ENCODE data around the gene SARS1.

Gene SARS1

GRCh38 chr1:109255097-109255651 lies 41.5 kb downstream of the SARS1 start:
- no peak overlapping the region for H3K27ac ChIP-seq (ENCODE audit: low read depth, low read length)
- no peaks in the 10 kb centered on the region for H3K27me3 ChIP-seq (ENCODE audit: control insufficient read depth in 1 of 2, insufficient read depth in 2 of 2, low read length in 2 of 2)
- no peak overlapping the region for H3K4me3 ChIP-seq (ENCODE audit: low read depth in 1 of 2, low read length in 2 of 2)
- H3K9me3 ChIP-seq (ENCODE audit: control insufficient read depth in 1 of 2, low read length in 2 of 2) = no peaks in the 10 kb centered on the region
- H3K9ac ChIP-seq (ENCODE audit: low read depth in 1 of 2, low read length in 2 of 2) = no peak overlapping the region
- H3K36me3 ChIP-seq (ENCODE audit: control insufficient read depth in 1 of 2, insufficient read depth in 2 of 2, low read length in 2 of 2) = peaks cover 0 to 5% of the 10 kb centered on the region in 2 donors
- peaks cover 10 to 20% of the 10 kb centered on the region in 2 donors for H3K4me1 ChIP-seq (ENCODE audit: control insufficient read depth in 1 of 2, insufficient read depth in 2 of 2, low read length in 2 of 2)

DNA sequence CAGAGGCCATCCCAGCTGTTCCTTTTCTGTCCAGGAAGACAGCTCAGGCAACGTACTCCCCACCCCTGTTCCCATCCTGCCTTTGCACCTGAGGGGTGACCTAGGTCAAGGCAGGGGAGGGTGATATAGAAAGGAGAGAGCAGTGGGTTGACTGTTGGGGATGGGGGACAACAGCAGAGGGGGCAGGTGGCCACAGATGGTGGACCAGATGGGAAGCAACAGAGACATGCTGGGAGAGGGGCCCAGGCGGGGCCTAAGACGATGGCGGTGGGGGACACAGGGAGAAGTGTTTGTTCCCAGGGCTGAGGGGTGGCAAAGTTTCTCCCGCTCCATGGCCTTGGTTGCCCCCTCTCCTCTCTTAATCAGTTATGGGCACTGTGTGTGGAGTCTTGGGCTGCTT lies 42.0 kb downstream of the SARS1 start:
- Histone ChIP-seq H3K9me3 (ENCODE audit: control insufficient read depth in 1 of 2, low read length in 2 of 2) (no peaks in the 10 kb centered on the region), H3K9ac (ENCODE audit: low read depth in 1 of 2, low read length in 2 of 2) (no peak overlapping the region), H3K27me3 (ENCODE audit: control insufficient read depth in 1 of 2, insufficient read depth in 2 of 2, low read length in 2 of 2) (no peaks in the 10 kb centered on the region), H3K36me3 (ENCODE audit: control insufficient read depth in 1 of 2, insufficient read depth in 2 of 2, low read length in 2 of 2) (peaks cover 0 to 5% of the 10 kb centered on the region in 2 donors), H3K4me1 (ENCODE audit: control insufficient read depth in 1 of 2, insufficient read depth in 2 of 2, low read length in 2 of 2) (peaks cover 10 to 20% of the 10 kb centered on the region in 2 donors), H3K27ac (ENCODE audit: low read depth, low read length) (no peak overlapping the region), H3K4me3 (ENCODE audit: low read depth in 1 of 2, low read length in 2 of 2) (no peak overlapping the region)

- no peak overlapping the region for H3K9ac ChIP-seq (ENCODE audit: low read depth in 1 of 2, low read length in 2 of 2)
These were observed 42.4 kb downstream of the SARS1 start for GRCh38 chr1:109256085-109256484.

DNA sequence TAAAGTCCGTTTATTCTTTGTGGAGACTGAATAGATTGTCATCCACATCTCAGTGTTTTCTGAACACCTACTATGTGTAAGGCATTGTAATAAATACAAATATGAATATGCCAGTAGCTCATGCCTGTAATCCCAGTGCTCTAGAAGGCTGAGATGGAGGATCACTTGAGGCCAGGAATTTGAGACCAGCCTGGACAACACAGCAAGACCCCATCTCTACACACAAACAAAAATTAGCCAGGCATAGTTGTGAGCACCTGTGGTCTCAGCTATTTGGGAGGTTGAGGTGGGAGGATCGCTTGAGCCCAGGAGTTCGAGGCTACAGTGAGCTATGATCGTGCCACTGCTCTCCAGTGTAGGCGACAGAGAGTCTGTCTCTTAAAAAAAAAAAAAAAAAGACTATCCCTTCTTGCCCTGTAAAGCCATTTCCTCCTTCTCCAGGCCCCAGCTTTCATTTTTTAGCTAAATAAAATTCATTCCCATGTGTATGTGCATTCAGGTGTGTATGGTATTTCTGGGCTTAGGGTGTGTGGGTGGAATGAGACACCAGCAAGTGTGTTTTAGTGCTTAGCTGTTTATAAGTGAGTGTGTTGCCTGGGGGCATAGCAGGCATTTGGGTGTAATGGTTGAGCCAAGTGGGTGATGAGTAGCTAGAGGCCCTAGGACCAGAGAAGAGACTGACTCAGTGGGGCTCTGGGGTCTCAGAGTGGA lies 43.4 kb downstream of the SARS1 start:
- Histone ChIP-seq H3K4me3 (ENCODE audit: low read depth in 1 of 2, low read length in 2 of 2) (no peak overlapping the region), H3K9ac (ENCODE audit: low read depth in 1 of 2, low read length in 2 of 2) (no peak overlapping the region), H3K9me3 (ENCODE audit: control insufficient read depth in 1 of 2, low read length in 2 of 2) (no peaks in the 10 kb centered on the region), H3K36me3 (ENCODE audit: control insufficient read depth in 1 of 2, insufficient read depth in 2 of 2, low read length in 2 of 2) (peaks cover 0 to 5% of the 10 kb centered on the region in 2 donors), H3K4me1 (ENCODE audit: control insufficient read depth in 1 of 2, insufficient read depth in 2 of 2, low read length in 2 of 2) (peaks cover 10 to 20% of the 10 kb centered on the region in 2 donors), H3K27ac (ENCODE audit: low read depth, low read length) (no peak overlapping the region), H3K27me3 (ENCODE audit: control insufficient read depth in 1 of 2, insufficient read depth in 2 of 2, low read length in 2 of 2) (no peaks in the 10 kb centered on the region)

More at GRCh38 chr1:109256085-109256484, 42.4 kb downstream of the SARS1 start:
- Histone ChIP-seq H3K27me3 (ENCODE audit: control insufficient read depth in 1 of 2, insufficient read depth in 2 of 2, low read length in 2 of 2) (no peaks in the 10 kb centered on the region), H3K27ac (ENCODE audit: low read depth, low read length) (no peak overlapping the region), H3K4me3 (ENCODE audit: low read depth in 1 of 2, low read length in 2 of 2) (no peak overlapping the region), H3K9me3 (ENCODE audit: control insufficient read depth in 1 of 2, low read length in 2 of 2) (no peaks in the 10 kb centered on the region), H3K4me1 (ENCODE audit: control insufficient read depth in 1 of 2, insufficient read depth in 2 of 2, low read length in 2 of 2) (peaks cover 10 to 20% of the 10 kb centered on the region in 2 donors), H3K36me3 (ENCODE audit: control insufficient read depth in 1 of 2, insufficient read depth in 2 of 2, low read length in 2 of 2) (peaks cover 0 to 5% of the 10 kb centered on the region in 2 donors)

DNA sequence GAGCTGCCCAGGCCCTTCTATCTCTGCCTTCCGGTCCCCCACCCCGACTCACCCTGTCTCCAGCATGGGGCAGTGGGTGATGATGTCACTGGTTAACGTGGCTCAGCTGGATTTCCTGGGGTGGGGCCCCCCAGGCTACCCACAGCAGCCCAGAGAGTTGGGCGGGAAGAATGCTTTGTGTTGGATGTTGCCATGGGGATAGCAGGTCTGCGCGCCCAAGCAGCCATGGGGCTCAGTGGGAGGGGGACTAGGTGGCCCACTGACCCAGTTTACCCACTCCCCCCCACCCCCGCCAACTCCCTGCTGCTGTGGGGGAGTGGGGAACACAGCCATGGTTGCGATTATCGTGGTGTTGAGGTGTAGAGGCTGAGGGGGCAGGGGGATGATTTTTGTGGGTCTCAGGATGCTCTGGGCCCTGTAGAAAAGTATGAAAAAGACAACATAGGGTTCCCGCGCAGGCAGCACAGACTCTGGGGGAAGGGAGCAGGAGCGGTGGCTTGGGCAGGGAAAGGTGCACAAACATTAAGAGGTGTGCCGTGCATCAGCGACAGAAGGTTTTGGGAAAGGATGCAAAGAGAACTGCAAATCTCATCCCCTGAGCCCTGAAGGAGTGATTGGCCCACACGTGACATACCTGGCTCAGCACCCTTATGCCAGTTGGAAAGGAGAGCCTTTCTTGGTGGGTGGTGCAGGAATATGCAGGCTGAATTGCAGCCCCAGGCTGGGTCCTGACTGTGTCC lies 44.1 kb downstream of the SARS1 start:
- Histone ChIP-seq H3K9me3 (ENCODE audit: control insufficient read depth in 1 of 2, low read length in 2 of 2) (no peaks in the 10 kb centered on the region), H3K27ac (ENCODE audit: low read depth, low read length) (no peak overlapping the region), H3K9ac (ENCODE audit: low read depth in 1 of 2, low read length in 2 of 2) (no peak overlapping the region), H3K27me3 (ENCODE audit: control insufficient read depth in 1 of 2, insufficient read depth in 2 of 2, low read length in 2 of 2) (no peaks in the 10 kb centered on the region), H3K4me3 (ENCODE audit: low read depth in 1 of 2, low read length in 2 of 2) (no peak overlapping the region), H3K4me1 (ENCODE audit: control insufficient read depth in 1 of 2, insufficient read depth in 2 of 2, low read length in 2 of 2) (peaks cover 10 to 20% of the 10 kb centered on the region in 2 donors), H3K36me3 (ENCODE audit: control insufficient read depth in 1 of 2, insufficient read depth in 2 of 2, low read length in 2 of 2) (peaks cover 0 to 5% of the 10 kb centered on the region in 2 donors)

DNA sequence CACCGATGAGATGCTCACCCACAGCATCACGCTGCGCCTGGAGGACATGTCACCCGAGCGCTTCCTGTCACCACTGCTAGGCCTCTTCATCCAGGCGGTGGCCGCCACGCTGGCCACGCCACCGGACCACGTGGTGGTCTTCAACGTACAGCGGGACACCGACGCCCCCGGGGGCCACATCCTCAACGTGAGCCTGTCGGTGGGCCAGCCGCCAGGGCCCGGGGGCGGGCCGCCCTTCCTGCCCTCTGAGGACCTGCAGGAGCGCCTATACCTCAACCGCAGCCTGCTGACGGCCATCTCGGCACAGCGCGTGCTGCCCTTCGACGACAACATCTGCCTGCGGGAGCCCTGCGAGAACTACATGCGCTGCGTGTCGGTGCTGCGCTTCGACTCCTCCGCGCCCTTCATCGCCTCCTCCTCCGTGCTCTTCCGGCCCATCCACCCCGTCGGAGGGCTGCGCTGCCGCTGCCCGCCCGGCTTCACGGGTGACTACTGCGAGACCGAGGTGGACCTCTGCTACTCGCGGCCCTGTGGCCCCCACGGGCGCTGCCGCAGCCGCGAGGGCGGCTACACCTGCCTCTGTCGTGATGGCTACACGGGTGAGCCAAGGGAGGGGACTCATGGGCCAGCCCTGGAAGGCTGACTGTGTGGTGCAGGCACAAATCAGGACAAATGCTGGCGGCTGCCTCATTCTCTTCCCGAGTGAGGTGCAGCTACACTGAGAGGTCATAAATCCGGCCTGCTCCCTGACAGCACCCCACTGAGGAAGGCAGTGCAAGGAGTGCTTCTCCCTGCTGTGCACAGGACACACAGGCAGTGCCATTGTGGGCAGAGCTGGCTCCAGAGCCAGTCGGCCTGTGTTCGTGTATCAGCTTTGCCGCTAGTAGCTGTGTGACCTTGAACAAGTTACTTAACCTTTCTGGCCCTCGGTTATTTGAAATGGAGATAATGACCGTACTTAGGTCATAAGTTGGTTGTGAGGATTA lies 45.1 kb downstream of the SARS1 start:
- Histone ChIP-seq H3K4me3 (ENCODE audit: low read depth in 1 of 2, low read length in 2 of 2) (no peak overlapping the region), H3K4me1 (ENCODE audit: control insufficient read depth in 1 of 2, insufficient read depth in 2 of 2, low read length in 2 of 2) (peaks cover 10 to 18% of the 10 kb centered on the region in 2 donors), H3K9ac (ENCODE audit: low read depth in 1 of 2, low read length in 2 of 2) (no peak overlapping the region)

GRCh38 chr1:109259674-109260557 lies 46.2 kb downstream of the SARS1 start:
- no peak overlapping the region for H3K9ac ChIP-seq (ENCODE audit: low read depth in 1 of 2, low read length in 2 of 2)
- no peaks in the 10 kb centered on the region for H3K9me3 ChIP-seq (ENCODE audit: control insufficient read depth in 1 of 2, low read length in 2 of 2)
- H3K4me1 ChIP-seq (ENCODE audit: control insufficient read depth in 1 of 2, insufficient read depth in 2 of 2, low read length in 2 of 2) = peaks cover 6 to 7% of the 10 kb centered on the region in 2 donors
- peaks cover 0 to 5% of the 10 kb centered on the region in 2 donors for H3K36me3 ChIP-seq (ENCODE audit: control insufficient read depth in 1 of 2, insufficient read depth in 2 of 2, low read length in 2 of 2)
- H3K4me3 ChIP-seq (ENCODE audit: low read depth in 1 of 2, low read length in 2 of 2) = no peak overlapping the region
- H3K27me3 ChIP-seq (ENCODE audit: control insufficient read depth in 1 of 2, insufficient read depth in 2 of 2, low read length in 2 of 2) = no peaks in the 10 kb centered on the region
- H3K27ac ChIP-seq (ENCODE audit: low read depth, low read length) = no peak overlapping the region

More for the DNA sequence above, 45.1 kb downstream of the SARS1 start:
- Histone ChIP-seq H3K27ac (ENCODE audit: low read depth, low read length) (no peak overlapping the region), H3K9me3 (ENCODE audit: control insufficient read depth in 1 of 2, low read length in 2 of 2) (no peaks in the 10 kb centered on the region), H3K27me3 (ENCODE audit: control insufficient read depth in 1 of 2, insufficient read depth in 2 of 2, low read length in 2 of 2) (no peaks in the 10 kb centered on the region), H3K36me3 (ENCODE audit: control insufficient read depth in 1 of 2, insufficient read depth in 2 of 2, low read length in 2 of 2) (peaks cover 0 to 5% of the 10 kb centered on the region in 2 donors)

- H3K27ac ChIP-seq (ENCODE audit: low read depth, low read length) = no peak overlapping the region
- H3K9me3 ChIP-seq (ENCODE audit: control insufficient read depth in 1 of 2, low read length in 2 of 2) = no peaks in the 10 kb centered on the region
- no peaks in the 10 kb centered on the region for H3K27me3 ChIP-seq (ENCODE audit: control insufficient read depth in 1 of 2, insufficient read depth in 2 of 2, low read length in 2 of 2)
- H3K4me3 ChIP-seq (ENCODE audit: low read depth in 1 of 2, low read length in 2 of 2) = no peak overlapping the region
- H3K4me1 ChIP-seq (ENCODE audit: control insufficient read depth in 1 of 2, insufficient read depth in 2 of 2, low read length in 2 of 2) = no peaks in the 10 kb centered on the region
- no peak overlapping the region for H3K9ac ChIP-seq (ENCODE audit: low read depth in 1 of 2, low read length in 2 of 2)
- H3K36me3 ChIP-seq (ENCODE audit: control insufficient read depth in 1 of 2, insufficient read depth in 2 of 2, low read length in 2 of 2) = peaks cover 0 to 5% of the 10 kb centered on the region in 2 donors
These were observed 47.3 kb downstream of the SARS1 start for GRCh38 chr1:109261006-109261405.

DNA sequence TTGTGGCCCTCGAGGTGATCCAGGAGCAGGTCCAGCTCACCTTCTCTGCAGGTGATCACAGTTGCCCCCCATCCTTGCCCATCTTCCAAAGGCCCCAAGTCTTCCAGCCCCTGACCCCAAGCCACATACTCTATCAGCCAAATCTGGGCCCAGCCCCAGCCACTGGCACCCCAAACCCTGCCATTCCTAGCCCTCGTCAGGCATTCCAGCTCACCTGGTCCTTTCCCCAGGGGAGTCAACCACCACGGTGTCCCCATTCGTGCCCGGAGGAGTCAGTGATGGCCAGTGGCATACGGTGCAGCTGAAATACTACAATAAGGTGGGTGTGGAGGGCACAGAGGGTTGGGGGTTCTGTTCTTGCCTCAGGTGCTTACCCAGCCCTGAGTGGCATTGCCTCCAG lies 47.9 kb downstream of the SARS1 start:
- Histone ChIP-seq H3K4me1 (ENCODE audit: control insufficient read depth in 1 of 2, insufficient read depth in 2 of 2, low read length in 2 of 2) (no peaks in the 10 kb centered on the region), H3K9me3 (ENCODE audit: control insufficient read depth in 1 of 2, low read length in 2 of 2) (no peaks in the 10 kb centered on the region), H3K27ac (ENCODE audit: low read depth, low read length) (no peak overlapping the region), H3K27me3 (ENCODE audit: control insufficient read depth in 1 of 2, insufficient read depth in 2 of 2, low read length in 2 of 2) (no peaks in the 10 kb centered on the region), H3K9ac (ENCODE audit: low read depth in 1 of 2, low read length in 2 of 2) (no peak overlapping the region), H3K36me3 (ENCODE audit: control insufficient read depth in 1 of 2, insufficient read depth in 2 of 2, low read length in 2 of 2) (peaks cover 0 to 5% of the 10 kb centered on the region in 2 donors), H3K4me3 (ENCODE audit: low read depth in 1 of 2, low read length in 2 of 2) (no peak overlapping the region)
